Hepatocyte (in vitro differentiated cells): ENCODE results near the gene IMPDH2. TPM values are rescaled to one million over a fixed set of nuclear protein-coding genes. Genes with fewer than 3 reads are reported as not detected.
"Not testable (repeated sequence)": the region's sequence is repeated elsewhere in the genome, so short reads cannot be mapped to it uniquely, and the experiment has no call there.

Experiments used
- DNase-seq: peaks from one replicate; pipeline ENCODE4 v3.0.0-alpha.2; 2016; ENCODE audit warnings: low spot score
- H2AFZ ChIP-seq: fragments of 200-600 bp; sonication (generic); 2 replicates; pipeline ENCODE4 v1.6.0; 2016; ENCODE audit warnings: antibody characterized with exemption, mild to moderate bottlenecking
- H3K27ac ChIP-seq: fragments of 200-600 bp; sonication (generic); 2 replicates; pipeline ENCODE4 v1.5.1; 2016; ENCODE audit warnings: mild to moderate bottlenecking
- H3K27me3 ChIP-seq: fragments of 200-600 bp; sonication (generic); 2 replicates; pipeline ENCODE4 v1.6.1; 2016
- H3K36me3 ChIP-seq: fragments of 200-600 bp; sonication (generic); replicated peaks from 2 replicates; pipeline ENCODE4 v1.5.1; 2016; ENCODE audit warnings: low read depth; ENCODE audit not compliant: insufficient read depth
- H3K4me1 ChIP-seq: fragments of 200-600 bp; sonication (generic); 2 replicates; pipeline ENCODE4 v1.5.1; 2016; ENCODE audit warnings: mild to moderate bottlenecking, moderate library complexity; ENCODE audit not compliant: insufficient read depth
- H3K4me2 ChIP-seq: fragments of 200-600 bp; sonication (generic); 2 replicates; pipeline ENCODE4 v1.6.0; 2016
- H3K4me3 ChIP-seq: fragments of 200-600 bp; sonication (generic); 2 replicates; pipeline ENCODE4 v1.5.1; 2016; ENCODE audit warnings: mild to moderate bottlenecking
- H3K79me2 ChIP-seq: fragments of 200-600 bp; sonication (generic); 2 replicates; pipeline ENCODE4 v1.6.0; 2017; ENCODE audit warnings: mild to moderate bottlenecking
- H3K9me2 ChIP-seq: fragments of 200-600 bp; sonication (generic); replicated peaks from 2 replicates; pipeline ENCODE4 v1.6.0; 2017; ENCODE audit warnings: mild to moderate bottlenecking; ENCODE audit not compliant: insufficient read depth
- H3K9me3 ChIP-seq: fragments of 200-600 bp; sonication (generic); 2 replicates; pipeline ENCODE4 v1.5.1; 2016; ENCODE audit warnings: low read depth, mild to moderate bottlenecking
- H4K20me1 ChIP-seq: fragments of 200-600 bp; sonication (generic); 2 replicates; pipeline ENCODE4 v1.6.0; 2016; ENCODE audit warnings: mild to moderate bottlenecking; ENCODE audit not compliant: insufficient read depth, poor library complexity, severe bottlenecking
- EZH2 ChIP-seq: fragments of 200-600 bp; sonication (generic); IDR thresholded peaks from 2 replicates; pipeline ENCODE4 v1.6.1; 2016; ENCODE audit warnings: antibody characterized with exemption, mild to moderate bottlenecking, borderline replicate concordance
- EZH2phosphoT487 ChIP-seq: fragments of 200-600 bp; sonication (generic); IDR thresholded peaks from one replicate; pipeline ENCODE4 v1.6.1; 2018; ENCODE audit warnings: antibody characterized with exemption, mild to moderate bottlenecking, low read depth, moderate library complexity; ENCODE audit not compliant: unreplicated experiment, severe bottlenecking
- WGBS: methylation state at CpG from one replicate; pipeline ENCODE4 v1.1.6; 2016; ENCODE audit warnings: low lambda C conversion rate; ENCODE audit errors: missing lambda C conversion rate; 5-methylcytosine and 5-hydroxymethylcytosine counted together
- polyA plus RNA-seq: library from polyadenylated mRNA; unstranded; fragments of >200 nt; fragmentation: Nextera tagmentation; extraction: Ambion mirVana; gene quantifications from 2 replicates; pipeline ENCODE4 v1.2.1, GENCODE V29; 2016
- total RNA-seq: library from RNA; depleted of rRNA; stranded (reverse); fragments of >200 nt; gene quantifications from 2 replicates; pipeline ENCODE4 v1.2.3, GENCODE V29; 2014
- TF ChIP-seq, protein P1 (sequence below): fragments of 200-600 bp; sonication (generic); IDR thresholded peaks from 2 replicates; pipeline ENCODE4 v1.5.1; 2016; ENCODE audit warnings: antibody characterized with exemption, mild to moderate bottlenecking; ENCODE audit not compliant: poor library complexity

Gene IMPDH2
- total and polyA plus RNA-seq, 2 experiments from 2014 or later, result 115 to 180 TPM

DNA sequence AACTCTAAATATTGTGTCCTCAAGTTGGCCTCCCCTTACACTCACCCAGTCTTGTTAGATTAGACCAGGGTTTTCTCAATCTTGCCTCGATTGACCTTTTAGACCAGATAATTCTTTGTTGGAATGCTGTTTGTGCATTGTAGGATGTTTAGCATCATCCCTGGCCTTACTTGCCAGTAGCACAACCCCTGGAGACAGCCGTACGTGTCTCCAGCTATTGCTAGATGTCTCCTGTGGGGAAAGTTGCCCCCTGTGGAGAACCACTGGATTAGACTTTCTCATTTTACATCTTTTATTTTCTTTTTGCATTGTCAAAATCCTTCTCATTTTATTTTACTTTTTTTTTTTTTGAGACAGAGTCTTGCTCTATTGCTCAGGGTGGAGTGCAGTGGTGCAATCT lies 19.8 kb downstream of the IMPDH2 start:
- Histone ChIP-seq H3K27ac (no peak overlapping the region), H2AFZ (no peak overlapping the region), H3K4me3 (no peak overlapping the region), H3K9me3 (no peaks in the 10 kb centered on the region), H3K9me2 (no peaks in the 10 kb centered on the region), H3K4me2 (peak overlapping the region; percentile 88), H3K27me3 (no peaks in the 10 kb centered on the region), H3K4me1 (peaks cover 4% of the 10 kb centered on the region), H4K20me1 (peaks cover 62% of the 10 kb centered on the region), H3K79me2 (peaks cover 62% of the 10 kb centered on the region), H3K36me3 (no peaks in the 10 kb centered on the region)
- 83% methylated on average over 3 of the region's 3 CpGs for WGBS
- TF ChIP-seq EZH2, result no peak
- TF ChIP-seq, protein P1, sequence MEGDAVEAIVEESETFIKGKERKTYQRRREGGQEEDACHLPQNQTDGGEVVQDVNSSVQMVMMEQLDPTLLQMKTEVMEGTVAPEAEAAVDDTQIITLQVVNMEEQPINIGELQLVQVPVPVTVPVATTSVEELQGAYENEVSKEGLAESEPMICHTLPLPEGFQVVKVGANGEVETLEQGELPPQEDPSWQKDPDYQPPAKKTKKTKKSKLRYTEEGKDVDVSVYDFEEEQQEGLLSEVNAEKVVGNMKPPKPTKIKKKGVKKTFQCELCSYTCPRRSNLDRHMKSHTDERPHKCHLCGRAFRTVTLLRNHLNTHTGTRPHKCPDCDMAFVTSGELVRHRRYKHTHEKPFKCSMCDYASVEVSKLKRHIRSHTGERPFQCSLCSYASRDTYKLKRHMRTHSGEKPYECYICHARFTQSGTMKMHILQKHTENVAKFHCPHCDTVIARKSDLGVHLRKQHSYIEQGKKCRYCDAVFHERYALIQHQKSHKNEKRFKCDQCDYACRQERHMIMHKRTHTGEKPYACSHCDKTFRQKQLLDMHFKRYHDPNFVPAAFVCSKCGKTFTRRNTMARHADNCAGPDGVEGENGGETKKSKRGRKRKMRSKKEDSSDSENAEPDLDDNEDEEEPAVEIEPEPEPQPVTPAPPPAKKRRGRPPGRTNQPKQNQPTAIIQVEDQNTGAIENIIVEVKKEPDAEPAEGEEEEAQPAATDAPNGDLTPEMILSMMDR, result no peak
- no peak for TF ChIP-seq EZH2phosphoT487
- DNase-seq, result no peak

DNA sequence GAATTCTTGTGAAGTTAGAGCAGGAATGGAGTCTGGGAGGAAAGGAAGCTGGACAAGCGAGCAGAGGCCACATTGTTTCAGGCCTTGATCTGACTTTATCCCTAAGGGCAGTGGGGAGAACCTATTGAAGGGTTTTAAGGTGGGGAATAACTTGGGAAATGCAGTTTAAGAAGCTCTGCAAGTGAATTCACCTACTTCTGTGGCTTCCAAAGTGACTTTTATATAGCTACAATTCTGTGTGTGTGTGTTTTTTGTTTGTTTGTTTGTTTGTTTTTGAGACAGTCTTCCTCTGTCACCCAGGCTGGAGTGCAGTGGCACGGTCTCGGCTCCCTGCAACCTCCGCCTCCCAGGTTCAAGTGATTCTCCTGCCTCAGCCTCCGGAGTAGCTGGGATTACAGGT lies 20.6 kb downstream of the IMPDH2 start:
- not testable (repeated sequence) for H3K9me2 ChIP-seq, H2AFZ ChIP-seq, H3K9me3 ChIP-seq, DNase-seq, H3K36me3 ChIP-seq, H3K27me3 ChIP-seq, H3K4me1 ChIP-seq, H3K4me3 ChIP-seq
- Histone ChIP-seq H3K27ac (peak overlapping the region; percentile 95), H3K4me2 (peak overlapping the region; percentile 88), H3K79me2 (peaks cover 59% of the 10 kb centered on the region), H4K20me1 (peaks cover 56% of the 10 kb centered on the region)
- WGBS, result 92% methylated on average over 5 of the region's 5 CpGs

DNA sequence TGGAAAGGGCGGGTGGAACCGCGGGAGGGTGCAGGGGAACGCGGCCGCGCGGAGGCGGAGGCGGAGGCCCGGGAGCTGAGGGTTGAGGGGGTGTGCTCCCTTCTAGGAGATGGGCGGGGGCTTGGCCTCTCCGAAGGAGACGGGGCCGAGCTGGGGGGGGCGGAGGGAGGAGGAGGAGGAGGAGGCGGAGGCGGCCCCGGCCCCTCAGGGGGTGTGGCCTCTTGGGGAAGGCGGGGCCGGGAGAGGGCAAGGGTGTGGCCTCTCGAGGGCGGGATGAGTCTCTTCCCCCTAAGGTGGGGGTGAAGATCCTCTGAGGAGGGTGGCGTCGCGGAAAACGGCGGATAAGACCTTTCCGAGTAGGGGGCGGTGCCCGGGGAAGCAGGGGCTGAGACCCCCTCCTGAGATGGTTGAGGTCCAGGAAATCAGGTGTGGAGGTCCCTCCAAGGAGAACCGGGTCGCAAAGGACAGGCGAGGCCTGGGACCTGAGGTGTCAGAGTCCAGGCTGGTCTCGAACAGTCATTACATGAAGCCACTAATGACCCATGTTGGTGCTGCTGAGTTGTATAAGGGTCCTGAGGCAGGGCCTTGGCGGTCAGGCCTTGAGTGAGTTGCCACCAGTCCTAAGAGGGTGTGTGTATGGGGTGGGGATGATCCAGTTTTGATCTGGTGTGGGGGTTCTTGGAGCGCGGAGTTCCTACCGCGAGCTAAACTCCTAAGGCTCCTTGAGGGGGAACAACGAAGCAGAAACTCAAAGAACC lies 21.2 kb downstream of the IMPDH2 start:
- Histone ChIP-seq H3K36me3 (no peaks in the 10 kb centered on the region), H2AFZ (peak overlapping the region; percentile 66), H4K20me1 (peaks cover 49% of the 10 kb centered on the region), H3K27ac (peak overlapping the region; percentile 95), H3K9me2 (no peaks in the 10 kb centered on the region), H3K27me3 (no peaks in the 10 kb centered on the region), H3K4me2 (peak overlapping the region; percentile 88), H3K4me3 (peak overlapping the region; percentile 40), H3K4me1 (peaks cover 4% of the 10 kb centered on the region), H3K9me3 (no peaks in the 10 kb centered on the region), H3K79me2 (peaks cover 53% of the 10 kb centered on the region)
- WGBS, result 39% methylated on average over 17 of the region's 41 CpGs
- DNase-seq, result peak; percentile 95
- TF ChIP-seq, protein P1, result no peak
- TF ChIP-seq EZH2 (no peak), EZH2phosphoT487 (no peak)

DNA sequence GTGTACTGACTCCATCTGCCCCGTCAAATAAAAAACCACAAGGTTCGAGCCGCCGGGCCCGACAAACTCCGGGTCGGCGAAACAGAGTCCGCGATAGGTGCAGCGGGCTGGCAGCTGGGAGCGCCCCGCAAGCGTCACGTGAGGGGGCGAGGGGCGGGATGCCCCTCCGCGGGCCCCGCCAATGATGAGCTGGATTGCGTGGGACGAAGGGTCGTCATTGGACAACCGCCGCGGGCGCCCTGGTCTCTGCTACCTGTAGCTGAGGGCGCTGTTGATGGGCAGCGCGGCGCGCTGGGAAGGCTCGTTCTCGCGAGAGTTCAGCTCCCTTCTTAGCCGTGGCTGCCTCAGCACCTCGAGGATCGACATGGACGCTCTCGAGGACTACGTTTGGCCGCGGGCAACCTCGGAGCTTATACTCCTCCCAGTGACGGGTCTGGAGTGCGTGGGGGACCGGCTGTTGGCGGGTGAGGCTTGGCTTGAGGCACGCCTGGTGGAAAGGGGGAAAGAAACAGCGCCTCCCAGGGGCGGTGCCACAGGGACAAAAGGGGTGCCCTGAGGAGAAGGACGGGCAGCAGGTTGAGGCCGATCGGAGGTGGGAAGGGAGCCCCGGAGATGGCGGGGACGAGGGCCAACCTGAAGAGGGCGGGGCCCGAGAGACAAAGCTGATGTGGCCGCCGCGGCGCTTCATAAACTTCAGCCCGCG lies 22.0 kb downstream of the IMPDH2 start, which contains the start of gene WDR6:
TSS of gene WDR6 (plus strand) at position 324 of the 703 bp plus-strand sequence. CDS start at position 365, 41 bp downstream.
- Histone ChIP-seq H2AFZ (peak within 1 kb of the TSS; percentile 66), H3K9me2 (no peaks in the 10 kb centered on the region), H3K27me3 (no peaks in the 10 kb centered on the region), H3K9me3 (no peaks in the 10 kb centered on the region), H3K4me3 (peak within 1 kb of the TSS; percentile 40), H3K36me3 (no peaks in the 10 kb centered on the region), H4K20me1 (peaks cover 42% of the 10 kb centered on the region), H3K27ac (peak within 1 kb of the TSS; percentile 95), H3K4me2 (peak within 1 kb of the TSS; percentile 88), H3K79me2 (peaks cover 47% of the 10 kb centered on the region), H3K4me1 (peaks cover 4% of the 10 kb centered on the region)
- under 1% methylated on average over 57 of the region's 65 CpGs for WGBS
- DNase-seq, result peak; percentile 99
- TF ChIP-seq EZH2, result no peak
- no peak for TF ChIP-seq EZH2phosphoT487
- TF ChIP-seq, protein P1, result peak; percentile 53
